GM18511 (cell line): ENCODE measurements around the gene GALNT9.
"Not testable (repeated sequence)": the region's sequence is repeated elsewhere in the genome, so short reads cannot be mapped to it uniquely, and the experiment has no call there.

ENCODE experiments used
- ATAC-seq: cut with Tn5 transposase; IDR thresholded peaks from one replicate; pipeline ENCODE4 v1.9.1; 2021; ENCODE audit warnings: mild to moderate bottlenecking, moderate library complexity; ENCODE audit not compliant: unreplicated experiment

The GALNT9 gene

GRCh38 chr12:132149526-132149925, 179.9 kb downstream of the GALNT9 start:
- ATAC-seq, result not testable (repeated sequence)

- no peak for ATAC-seq
Measured at GRCh38 chr12:132148368-132149045, 180.9 kb downstream of the GALNT9 start.

GRCh38 chr12:132147423-132148367, 181.7 kb downstream of the GALNT9 start:
- ATAC-seq, result no peak

GRCh38 chr12:132146772-132147422, 182.5 kb downstream of the GALNT9 start:
- no peak for ATAC-seq
